ENCODE results near the gene TSLP. TPM values are rescaled to one million over a fixed set of nuclear protein-coding genes. Genes with fewer than 3 reads are reported as not detected.

The TSLP gene
- total and polyA plus RNA-seq, 8 donors = 0.09 to 0.23 (median 0.12) TPM; not detected in 3

GRCh38 chr5:111075520-111075919 is 4.0 kb downstream of the TSLP start:
- TF ChIP-seq CTCF (IDR thresholded peaks at IDR 0.05) = no peak
- ATAC-seq (peak in 1 of 4 donors; percentile 57), DNase-seq (no peak), FAIRE-seq (no peak)
- H3K4me1 ChIP-seq = peaks cover 0 to 3% (median 0%) of the 10 kb centered on the region in 3 donors
- H3K27me3 ChIP-seq = no peaks in the 10 kb centered on the region
- intact Hi-C loops (cut with DNase I) = no loop called here
- H3K9me3 ChIP-seq = no peaks in the 10 kb centered on the region
- H3K4me3 ChIP-seq = no peak overlapping the region
- H3K36me3 ChIP-seq = no peaks in the 10 kb centered on the region
- H3K27ac ChIP-seq = no peak overlapping the region

DNA sequence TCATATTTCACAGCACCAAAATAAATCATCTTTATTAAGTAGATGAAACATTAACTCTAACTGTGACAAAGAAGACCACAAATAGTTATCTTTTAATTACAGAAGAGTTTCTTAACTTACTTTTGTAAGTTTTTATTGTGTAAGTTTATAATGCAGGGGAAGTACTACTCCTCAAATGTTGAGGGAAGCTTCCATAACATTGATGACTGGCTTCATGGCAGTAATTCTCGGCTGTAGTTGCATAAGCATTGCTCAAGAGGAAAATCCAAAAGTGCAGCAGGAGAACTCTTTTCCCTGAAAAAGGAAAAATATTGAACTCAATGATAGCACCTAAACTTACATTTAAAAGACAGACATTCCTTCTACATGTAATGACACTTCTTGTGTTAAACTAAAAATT is 4.6 kb downstream of the TSLP start:
- DNase-seq (no peak), ATAC-seq (no peak), FAIRE-seq (no peak)
- 54 to 70% methylated on average over 1 of the region's 1 CpG for WGBS, 2 donors
- Histone ChIP-seq H3K9me3 (no peaks in the 10 kb centered on the region), H3K27me3 (no peaks in the 10 kb centered on the region), H3K36me3 (no peaks in the 10 kb centered on the region), H3K27ac (no peak overlapping the region), H3K4me3 (no peak overlapping the region), H3K4me1 (no peaks in the 10 kb centered on the region)
- intact Hi-C loops (cut with DNase I) = no loop called here
- TF ChIP-seq CTCF (IDR thresholded peaks at IDR 0.05) = no peak

GRCh38 chr5:111077678-111078077 is 6.2 kb downstream of the TSLP start:
- 59 to 71% methylated on average over 2 of the region's 2 CpGs for whole genome bisulfite sequencing, 2 donors

DNA sequence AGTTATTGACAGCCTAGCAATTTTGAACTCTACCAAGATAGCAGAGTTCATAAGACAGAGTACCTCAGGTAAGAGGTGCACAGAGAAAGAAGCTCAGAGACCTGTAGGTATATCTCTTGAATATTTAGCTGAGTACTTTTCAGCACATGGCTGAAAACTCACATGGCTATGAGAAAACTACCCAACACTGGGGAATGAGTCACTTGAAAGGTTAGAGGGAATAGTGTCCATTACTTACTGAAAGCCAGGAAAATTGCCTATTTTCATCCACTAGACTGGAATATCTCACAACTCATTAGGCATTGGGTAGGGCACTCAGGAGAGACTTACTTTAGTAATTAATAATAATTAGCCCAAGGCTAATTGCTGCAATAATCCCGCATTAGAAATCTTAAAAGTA is 8.3 kb downstream of the TSLP start:
- H3K4me1 ChIP-seq = no peaks in the 10 kb centered on the region

More at GRCh38 chr5:111077678-111078077, 6.2 kb downstream of the TSLP start:
- H3K36me3 ChIP-seq = no peaks in the 10 kb centered on the region
- no peak for ATAC-seq
- H3K27me3 ChIP-seq = no peaks in the 10 kb centered on the region
- intact Hi-C loops (cut with DNase I) = no loop called here
- no peak overlapping the region for H3K4me3 ChIP-seq
- H3K4me1 ChIP-seq = no peaks in the 10 kb centered on the region
- DNase-seq = no peak
- H3K9me3 ChIP-seq = no peaks in the 10 kb centered on the region
- no peak for TF ChIP-seq CTCF (IDR thresholded peaks at IDR 0.05)
- no peak for FAIRE-seq
- no peak overlapping the region for H3K27ac ChIP-seq

DNA sequence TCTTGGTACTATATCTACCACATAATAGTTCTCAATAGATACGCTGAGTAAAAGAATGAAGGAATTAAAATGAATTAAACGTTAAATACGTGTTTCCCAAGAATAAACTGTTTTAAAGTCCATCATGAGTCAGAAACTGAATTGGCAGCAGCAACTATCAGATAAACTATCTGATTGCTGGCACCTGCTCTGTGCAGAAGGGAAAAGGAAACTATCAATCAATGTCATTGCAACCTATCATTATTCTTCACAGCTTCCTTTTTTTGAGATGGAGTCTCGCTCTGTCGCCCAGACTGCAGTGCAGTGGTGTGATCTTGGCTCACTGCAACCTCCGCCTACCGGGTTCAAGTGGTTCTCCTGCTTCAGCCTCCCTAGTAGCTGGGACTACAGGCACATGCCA is 11.8 kb downstream of the TSLP start:
- intact Hi-C loops (cut with DNase I) = no loop called here
- no peak for TF ChIP-seq CTCF (IDR thresholded peaks at IDR 0.05)
- no peak for ATAC-seq
- 67 to 68% methylated on average over 7 of the region's 7 CpGs for WGBS, 2 donors
- H3K27me3 ChIP-seq = no peaks in the 10 kb centered on the region
- DNase-seq = no peak
- H3K27ac ChIP-seq = no peak overlapping the region
- no peak overlapping the region for H3K4me3 ChIP-seq
- no peaks in the 10 kb centered on the region for H3K9me3 ChIP-seq
- H3K36me3 ChIP-seq = no peaks in the 10 kb centered on the region
- no peaks in the 10 kb centered on the region for H3K4me1 ChIP-seq
- FAIRE-seq = no peak

More for the DNA sequence above, 8.3 kb downstream of the TSLP start:
- Histone ChIP-seq H3K4me3 (no peak overlapping the region), H3K27me3 (no peaks in the 10 kb centered on the region), H3K36me3 (no peaks in the 10 kb centered on the region), H3K9me3 (no peaks in the 10 kb centered on the region), H3K27ac (no peak overlapping the region)
- intact Hi-C loops (cut with DNase I) = no loop called here
- no peak for FAIRE-seq
- no peak for DNase-seq
- WGBS, 2 donors = 54 to 82% methylated on average over 1 of the region's 1 CpG
- no peak for TF ChIP-seq CTCF (IDR thresholded peaks at IDR 0.05)
- ATAC-seq = no peak
